Measurements from ENCODE around the gene ABCC8.

GRCh38 chr11:17486646-17487045 is 10.0 kb upstream of the ABCC8 start:
- TF ChIP-seq CTCF (IDR thresholded peaks at IDR 0.05; ENCODE audit: extremely low read depth in 1 of 2, insufficient read depth in 1 of 2, low read depth in 1 of 2, low read length in 2 of 2) (no peak), POLR2A (IDR thresholded peaks at IDR 0.05; ENCODE audit: low read depth, low read length) (no peak), FOS (IDR thresholded peaks at IDR 0.05; ENCODE audit: borderline replicate concordance, insufficient read depth, low read length) (no peak), POLR2AphosphoS5 (IDR thresholded peaks at IDR 0.05; ENCODE audit: insufficient read depth, low read depth, low read length) (no peak)

Measured in endothelial cell of umbilical vein (primary cell).